ENCODE data around the gene CSMD2. TPM values are rescaled to one million over a fixed set of nuclear protein-coding genes. Genes with fewer than 3 reads are reported as not detected.

CSMD2 gene
- total and polyA plus RNA-seq, 7 donors, result 0.02 to 0.32 (median 0.10) TPM

DNA sequence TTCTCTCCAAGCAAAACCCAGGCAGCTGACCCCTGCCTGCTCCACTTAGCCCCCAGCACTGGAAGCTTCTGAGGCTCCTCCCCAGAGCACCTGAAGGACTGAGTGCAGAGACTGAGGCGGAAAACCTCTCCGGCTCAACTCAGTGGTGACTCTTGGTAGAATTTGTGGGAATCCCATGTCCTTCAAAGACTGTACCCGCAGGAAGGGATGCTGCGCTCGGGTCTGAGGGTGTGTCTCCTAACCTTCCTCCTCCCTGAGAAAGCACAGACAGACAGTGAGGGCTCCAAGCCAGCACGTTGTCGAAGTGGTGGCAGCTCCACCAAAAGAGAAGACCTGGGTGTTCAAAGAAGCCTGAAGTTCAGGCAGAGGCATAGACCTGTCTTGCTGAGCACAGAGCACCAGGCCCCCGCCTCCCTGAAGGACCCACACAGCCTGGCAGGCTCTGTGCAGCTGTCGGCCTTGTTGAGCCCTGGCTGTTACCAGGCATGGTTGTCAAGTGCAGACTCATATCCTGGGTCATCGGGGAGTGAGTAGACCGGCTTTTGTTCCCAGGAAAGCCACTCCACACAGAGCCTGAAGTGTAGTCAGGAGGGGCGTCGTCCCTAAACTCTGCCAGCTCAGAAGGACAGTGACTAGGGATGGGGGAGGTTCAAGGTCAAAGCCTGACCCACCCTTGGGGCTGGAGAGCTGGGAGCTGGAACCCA lies 36.7 kb downstream of the CSMD2 start:
- H3K36me3 ChIP-seq (ENCODE audit: insufficient read depth in 1 of 2, low read depth in 1 of 2), result no peaks in the 10 kb centered on the region
- no peak overlapping the region for H3K27ac ChIP-seq
- no peak overlapping the region for H3K4me3 ChIP-seq
- WGBS, 3 donors, result 77 to 83% (median 83%) methylated on average over 13 of the region's 13 CpGs
- intact Hi-C loops (cut with DNase I), result no loop called here
- ATAC-seq, result no peak
- peaks cover 0 to 2% (median 0%) of the 10 kb centered on the region in 3 donors for H3K27me3 ChIP-seq (ENCODE audit: insufficient read depth in 3 of 3, low read length in 2 of 3)
- no peaks in the 10 kb centered on the region for H3K9me3 ChIP-seq
- H3K4me1 ChIP-seq, result no peaks in the 10 kb centered on the region
- DNase-seq, result no peak
- no peak for TF ChIP-seq CTCF (IDR thresholded peaks at IDR 0.05)

- Histone ChIP-seq H3K4me3 (no peak overlapping the region), H3K9me3 (no peaks in the 10 kb centered on the region), H3K36me3 (ENCODE audit: insufficient read depth in 1 of 2, low read depth in 1 of 2) (no peaks in the 10 kb centered on the region), H3K27me3 (ENCODE audit: insufficient read depth in 3 of 3, low read length in 2 of 3) (peaks cover 0 to 2% (median 0%) of the 10 kb centered on the region in 3 donors), H3K4me1 (no peaks in the 10 kb centered on the region), H3K27ac (no peak overlapping the region)
- ATAC-seq (no peak), DNase-seq (no peak)
- intact Hi-C loops (cut with DNase I), result no loop called here
- WGBS, 3 donors, result 62 to 76% (median 71%) methylated on average over 15 of the region's 15 CpGs
- no peak for TF ChIP-seq CTCF (IDR thresholded peaks at IDR 0.05)
Observed at GRCh38 chr1:34127006-34128000, 37.7 kb downstream of the CSMD2 start.

- Histone ChIP-seq H3K4me1 (no peaks in the 10 kb centered on the region), H3K4me3 (no peak overlapping the region), H3K9me3 (no peaks in the 10 kb centered on the region), H3K27ac (no peak overlapping the region), H3K27me3 (ENCODE audit: insufficient read depth in 3 of 3, low read length in 2 of 3) (peaks cover 0 to 2% (median 0%) of the 10 kb centered on the region in 3 donors), H3K36me3 (ENCODE audit: insufficient read depth in 1 of 2, low read depth in 1 of 2) (no peaks in the 10 kb centered on the region)
- intact Hi-C loops (cut with DNase I), result no loop called here
- TF ChIP-seq CTCF (IDR thresholded peaks at IDR 0.05), result no peak
- DNase-seq (no peak), ATAC-seq (no peak)
- 64 to 69% (median 65%) methylated on average over 6 of the region's 6 CpGs for WGBS, 3 donors
Observed at GRCh38 chr1:34126486-34126885, 38.5 kb downstream of the CSMD2 start.

DNA sequence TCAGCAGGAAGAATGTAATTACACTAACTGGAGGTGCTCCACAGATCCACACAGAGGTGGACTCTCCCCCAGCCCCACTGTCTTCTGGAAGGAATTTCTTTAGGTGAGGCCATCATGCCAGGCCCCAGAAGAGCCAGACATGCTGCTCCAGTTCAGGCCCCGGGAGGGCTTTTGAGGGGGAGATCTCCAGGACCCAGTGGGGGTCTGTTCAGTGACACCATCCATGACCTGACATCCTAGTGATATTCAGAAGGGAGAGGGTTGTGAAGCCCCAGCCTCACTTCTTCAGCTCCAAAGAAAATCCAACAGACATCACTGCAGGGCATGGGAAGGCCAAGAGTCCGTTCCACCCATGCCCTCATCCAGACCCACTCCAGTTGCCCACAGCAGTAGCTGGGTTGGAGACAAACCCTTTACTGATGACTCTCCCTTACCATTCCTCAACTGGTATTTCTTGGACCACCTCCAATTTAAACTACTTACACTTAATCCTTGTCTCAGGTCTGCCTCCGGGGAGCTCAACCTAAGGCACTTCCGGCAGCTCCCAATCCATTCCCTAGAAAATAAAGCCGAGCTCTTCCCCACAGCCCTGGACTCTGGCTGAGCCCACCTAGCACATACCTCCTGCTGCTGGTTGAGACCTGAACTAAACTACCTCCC lies 39.2 kb downstream of the CSMD2 start:
- Histone ChIP-seq H3K9me3 (no peaks in the 10 kb centered on the region), H3K4me3 (no peak overlapping the region), H3K27me3 (ENCODE audit: insufficient read depth in 3 of 3, low read length in 2 of 3) (peaks cover 0 to 2% (median 0%) of the 10 kb centered on the region in 3 donors), H3K4me1 (no peaks in the 10 kb centered on the region), H3K36me3 (ENCODE audit: insufficient read depth in 1 of 2, low read depth in 1 of 2) (no peaks in the 10 kb centered on the region), H3K27ac (no peak overlapping the region)
- TF ChIP-seq CTCF (IDR thresholded peaks at IDR 0.05), result no peak
- intact Hi-C loops (cut with DNase I), result no loop called here
- DNase-seq, result no peak
- 74 to 79% (median 74%) methylated on average over 5 of the region's 5 CpGs for WGBS, 3 donors
- no peak for ATAC-seq

Data from psoas muscle (tissue), 8 donors.